ENCODE data around the gene SIPA1L3.
"Not testable (repeated sequence)": the region's sequence is repeated elsewhere in the genome, so short reads cannot be mapped to it uniquely, and the experiment has no call there.

SIPA1L3 gene

DNA sequence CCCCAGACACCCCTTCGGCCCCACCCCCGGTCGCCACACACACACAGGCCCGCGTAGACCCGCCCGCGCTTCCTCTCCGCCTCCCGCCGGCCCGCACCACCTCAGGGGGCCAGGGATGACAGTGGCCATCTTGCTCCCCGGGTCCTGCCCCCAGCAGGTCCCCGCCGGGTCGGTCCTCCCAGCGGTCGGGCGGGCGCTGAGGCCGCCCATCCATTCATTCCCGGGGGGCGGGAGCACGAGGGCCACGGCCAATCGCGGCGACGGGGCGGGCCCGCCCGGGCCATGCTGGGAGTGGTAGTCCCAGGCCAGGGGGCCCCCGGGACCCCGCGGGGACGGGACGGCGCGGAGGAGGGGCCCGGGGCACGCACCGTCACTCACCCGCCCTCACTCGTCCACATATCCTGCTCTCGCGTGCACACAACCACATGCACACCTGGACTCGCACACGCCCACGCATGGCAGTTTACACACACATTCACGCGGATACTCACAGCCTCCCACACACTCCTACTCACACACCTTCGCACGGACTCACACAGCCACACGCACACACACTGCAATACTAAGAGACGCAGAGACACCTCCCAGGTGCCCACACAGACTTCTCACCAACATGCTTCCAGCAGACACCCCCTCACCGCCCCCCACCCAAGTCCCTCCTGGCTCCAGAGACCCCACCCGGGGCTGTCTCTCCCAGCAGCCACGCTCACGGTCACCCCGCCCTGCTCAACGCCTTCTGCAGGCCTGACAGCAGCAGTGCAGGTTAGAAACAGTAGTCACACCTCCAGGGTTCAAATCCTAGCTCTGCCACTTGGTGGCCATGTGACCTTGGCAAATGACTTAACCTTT lies 317.2 kb downstream of the SIPA1L3 start, which contains the start of gene DPF1:
DPF1 (minus strand) TSS at position 209 of the 849 bp plus-strand sequence; CDS start at position 129, 80 bp downstream.
- DNase-seq (ENCODE audit: low read depth), result peak; percentile 75
- TF ChIP-seq, protein P1, sequence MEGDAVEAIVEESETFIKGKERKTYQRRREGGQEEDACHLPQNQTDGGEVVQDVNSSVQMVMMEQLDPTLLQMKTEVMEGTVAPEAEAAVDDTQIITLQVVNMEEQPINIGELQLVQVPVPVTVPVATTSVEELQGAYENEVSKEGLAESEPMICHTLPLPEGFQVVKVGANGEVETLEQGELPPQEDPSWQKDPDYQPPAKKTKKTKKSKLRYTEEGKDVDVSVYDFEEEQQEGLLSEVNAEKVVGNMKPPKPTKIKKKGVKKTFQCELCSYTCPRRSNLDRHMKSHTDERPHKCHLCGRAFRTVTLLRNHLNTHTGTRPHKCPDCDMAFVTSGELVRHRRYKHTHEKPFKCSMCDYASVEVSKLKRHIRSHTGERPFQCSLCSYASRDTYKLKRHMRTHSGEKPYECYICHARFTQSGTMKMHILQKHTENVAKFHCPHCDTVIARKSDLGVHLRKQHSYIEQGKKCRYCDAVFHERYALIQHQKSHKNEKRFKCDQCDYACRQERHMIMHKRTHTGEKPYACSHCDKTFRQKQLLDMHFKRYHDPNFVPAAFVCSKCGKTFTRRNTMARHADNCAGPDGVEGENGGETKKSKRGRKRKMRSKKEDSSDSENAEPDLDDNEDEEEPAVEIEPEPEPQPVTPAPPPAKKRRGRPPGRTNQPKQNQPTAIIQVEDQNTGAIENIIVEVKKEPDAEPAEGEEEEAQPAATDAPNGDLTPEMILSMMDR (IDR thresholded peaks at IDR 0.05; ENCODE audit: insufficient read depth, low read depth, low read length, missing control alignments), result peak; percentile 48
- peak within 1 kb of the TSS; percentile 45 for H3K4me3 ChIP-seq (ENCODE audit: low read length)

DNA sequence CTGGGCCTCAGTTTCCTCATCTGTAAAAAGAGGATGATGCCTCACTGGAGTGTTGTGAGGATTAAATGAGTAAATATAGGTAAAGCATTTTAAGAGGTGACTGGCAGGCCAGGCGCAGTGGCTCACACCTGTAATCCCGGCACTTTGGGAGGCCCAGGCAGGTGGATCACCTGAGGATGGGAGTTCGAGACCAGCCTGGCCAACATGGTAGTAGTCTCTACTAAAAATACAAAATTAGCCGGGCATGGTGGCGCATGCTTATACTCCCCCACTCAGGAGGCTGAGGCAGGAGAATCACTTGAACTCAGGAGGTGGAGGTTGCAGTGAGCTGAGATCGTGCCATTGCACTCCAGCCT lies 317.8 kb downstream of the SIPA1L3 start:
- H3K4me3 ChIP-seq (ENCODE audit: low read length), result not testable (repeated sequence)

DNA sequence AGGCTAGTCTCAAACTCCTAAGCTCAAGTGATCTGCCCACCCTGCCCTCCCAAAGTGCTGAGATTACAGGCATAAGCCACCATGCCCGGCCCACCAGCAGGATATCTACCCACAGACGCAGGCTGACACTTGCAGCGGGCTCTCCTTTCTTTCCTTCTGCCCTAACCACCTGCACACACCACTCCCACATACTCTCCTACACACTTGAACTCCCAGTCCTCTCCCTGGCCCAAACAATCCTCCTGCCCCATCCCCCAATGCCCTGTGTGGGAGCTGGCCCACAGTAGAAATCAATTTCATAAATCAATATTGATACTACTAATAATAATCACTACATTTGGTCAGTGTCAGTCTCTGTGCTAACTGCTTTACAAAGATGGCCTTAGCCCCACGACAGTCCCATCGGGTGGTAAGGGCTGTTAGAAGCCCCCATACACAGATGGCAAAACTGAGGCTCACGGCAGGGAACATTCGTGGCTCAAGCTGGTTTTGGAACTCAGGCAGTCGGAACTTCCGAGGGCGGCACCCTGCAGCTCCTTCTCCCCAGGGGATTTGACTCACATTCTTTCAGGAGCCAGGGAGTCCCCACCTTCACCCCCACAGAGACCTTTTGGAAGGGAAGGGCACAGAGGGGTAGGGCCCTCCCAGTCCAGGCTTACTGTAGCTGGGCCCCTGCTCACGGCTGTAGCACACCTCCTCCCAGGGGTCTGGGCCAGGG lies 320.4 kb downstream of the SIPA1L3 start:
- no peak overlapping the region for H3K4me3 ChIP-seq (ENCODE audit: low read length)
- DNase-seq (ENCODE audit: low read depth), result no peak
- TF ChIP-seq, protein P1 (IDR thresholded peaks at IDR 0.05; ENCODE audit: insufficient read depth, low read depth, low read length, missing control alignments), result no peak

More for the DNA sequence above, 317.8 kb downstream of the SIPA1L3 start:
- DNase-seq (ENCODE audit: low read depth), result not testable (repeated sequence)

DNA sequence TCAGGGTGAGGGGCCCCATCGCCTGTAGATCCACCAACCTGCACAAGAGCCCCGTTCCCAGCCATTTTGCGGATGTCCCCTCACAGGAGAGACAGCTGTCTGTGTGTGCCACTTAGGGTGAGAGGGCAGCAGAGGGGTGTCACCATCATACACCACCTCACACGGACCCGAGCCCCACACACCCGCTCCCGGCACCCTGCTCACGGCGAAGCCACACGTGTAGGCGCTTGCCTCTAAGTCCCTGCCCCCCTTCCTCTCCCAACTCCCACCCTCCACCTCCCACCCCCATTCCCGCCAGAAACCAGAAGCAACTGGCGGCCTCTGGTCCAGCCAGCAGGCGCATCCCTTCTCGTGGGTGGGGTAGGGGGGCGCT lies 321.0 kb downstream of the SIPA1L3 start:
- no peak for DNase-seq (ENCODE audit: low read depth)
- no peak overlapping the region for H3K4me3 ChIP-seq (ENCODE audit: low read length)
- TF ChIP-seq, protein P1 (IDR thresholded peaks at IDR 0.05; ENCODE audit: insufficient read depth, low read depth, low read length, missing control alignments), result no peak

DNA sequence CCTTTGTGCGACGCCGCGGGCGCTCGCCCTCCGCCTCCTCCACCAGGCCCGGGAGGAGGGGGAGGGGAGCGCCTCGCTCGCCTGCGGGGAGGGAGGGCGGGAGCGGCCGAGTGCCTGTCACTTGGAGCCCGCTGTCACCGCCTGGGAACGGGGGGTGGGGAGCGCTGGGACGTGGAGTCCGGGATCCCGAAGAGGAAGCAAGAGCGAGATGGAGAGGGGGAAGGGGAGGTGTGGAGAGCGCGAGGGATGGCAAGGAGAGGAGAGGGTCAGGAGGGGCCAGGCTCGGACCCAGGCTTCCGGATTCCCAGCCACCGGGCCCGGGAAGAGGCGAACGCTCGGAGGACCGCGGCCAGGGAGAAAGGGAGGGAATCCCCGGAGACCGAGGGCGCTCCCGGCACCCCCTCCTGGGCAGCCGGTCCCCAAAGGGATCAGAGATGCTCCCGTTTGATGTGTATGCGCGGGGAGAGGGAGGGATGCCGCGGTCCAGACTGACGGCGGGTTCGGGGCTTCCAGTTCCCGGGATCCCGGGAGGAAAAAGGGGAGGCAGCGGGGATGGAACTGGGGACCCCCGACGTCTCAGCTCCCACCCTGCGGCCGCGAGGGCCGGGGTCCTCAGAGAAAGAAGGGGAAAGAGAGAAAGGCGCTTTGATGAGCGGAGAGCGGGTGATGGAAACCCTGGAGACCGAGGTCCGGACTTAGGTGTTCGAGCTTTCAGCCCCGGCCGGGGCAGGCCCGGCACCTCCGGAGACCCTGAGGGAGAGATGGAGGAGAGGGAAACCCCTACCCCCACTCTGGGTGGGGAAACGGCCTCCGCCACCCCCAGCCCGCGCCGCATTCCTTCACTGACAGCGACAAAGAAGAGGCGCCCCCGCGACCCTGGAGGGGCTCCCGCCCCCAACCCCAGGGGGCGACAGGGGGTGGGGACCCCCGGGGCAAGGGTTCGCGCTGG lies 321.8 kb downstream of the SIPA1L3 start:
- DNase-seq (ENCODE audit: low read depth), result no peak
- TF ChIP-seq, protein P1 (IDR thresholded peaks at IDR 0.05; ENCODE audit: insufficient read depth, low read depth, low read length, missing control alignments), result no peak
- no peak overlapping the region for H3K4me3 ChIP-seq (ENCODE audit: low read length)

- peak; percentile 73 for DNase-seq (ENCODE audit: low read depth)
- TF ChIP-seq, protein P1 (IDR thresholded peaks at IDR 0.05; ENCODE audit: insufficient read depth, low read depth, low read length, missing control alignments), result no peak
- H3K4me3 ChIP-seq (ENCODE audit: low read length), result no peak overlapping the region
Observed at GRCh38 chr19:38229585-38230073, 322.6 kb downstream of the SIPA1L3 start.

DNA sequence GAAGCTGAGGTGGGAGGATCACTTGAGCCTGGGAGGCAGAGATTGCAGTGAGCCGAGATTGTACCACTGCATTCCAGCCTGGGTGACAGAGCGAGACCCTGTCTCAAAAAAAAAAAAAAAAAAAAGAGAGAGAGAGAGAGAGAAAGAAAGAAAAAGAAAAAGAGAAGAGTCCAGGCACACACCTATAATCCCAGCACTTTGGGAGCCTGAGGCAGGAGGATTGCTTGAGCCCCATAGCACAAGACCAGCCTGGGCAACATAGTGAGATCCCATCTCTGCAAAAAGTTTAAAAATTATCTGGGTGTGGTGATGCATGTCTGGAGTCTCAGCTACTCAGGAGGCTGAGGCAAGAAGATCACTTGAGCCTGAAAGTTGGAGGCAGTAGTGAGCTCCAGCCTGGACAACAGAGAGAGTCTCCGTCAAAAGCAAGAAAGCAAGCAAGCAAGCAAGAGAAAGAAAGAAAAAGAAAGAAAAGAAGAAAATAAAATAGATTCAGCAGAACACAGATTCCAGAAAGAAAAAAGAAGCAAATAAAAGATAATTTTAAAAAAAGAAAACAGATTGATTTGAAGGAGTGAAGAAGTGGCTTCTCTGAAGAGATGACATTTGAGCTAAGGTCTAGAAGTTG lies 323.6 kb downstream of the SIPA1L3 start:
- H3K4me3 ChIP-seq (ENCODE audit: low read length); DNase-seq (ENCODE audit: low read depth): not testable (repeated sequence)
